Stomach smooth muscle (tissue), 2 donors: ENCODE data around the gene TPSD1.
"Not testable (repeated sequence)": the region's sequence is repeated elsewhere in the genome, so short reads cannot be mapped to it uniquely, and the experiment has no call there.

Experiments used
- H3K27ac ChIP-seq: one replicate; pipeline ENCODE4 v1.7.0; 2013; ENCODE audit warnings: mild to moderate bottlenecking, low read length, inconsistent platforms
- H3K27me3 ChIP-seq, 2 donors: one replicate each; pipeline ENCODE4 v1.7.0; 2013; ENCODE audit warnings: low read length in 2 of 2; ENCODE audit not compliant: insufficient read depth in 2 of 2, control insufficient read depth in 1 of 2
- H3K36me3 ChIP-seq, 2 donors: one replicate each; pipeline ENCODE4 v1.7.0; 2013; ENCODE audit warnings: low read length in 2 of 2; ENCODE audit not compliant: control insufficient read depth in 2 of 2, insufficient read depth in 2 of 2
- H3K4me1 ChIP-seq: one replicate; pipeline ENCODE4 v1.7.0; 2013; ENCODE audit warnings: low read length; ENCODE audit not compliant: control insufficient read depth, insufficient read depth
- H3K4me3 ChIP-seq, 2 donors: one replicate each; pipeline ENCODE4 v1.7.0; 2013; ENCODE audit warnings: low read length in 2 of 2
- H3K9ac ChIP-seq, 2 donors: one replicate each; pipeline ENCODE4 v1.7.0; 2013; ENCODE audit warnings: low read length in 2 of 2, mild to moderate bottlenecking in 1 of 2
- H3K9me3 ChIP-seq, 2 donors: one replicate each; pipeline ENCODE4 v1.7.0; 2013; ENCODE audit warnings: low read length in 2 of 2; ENCODE audit not compliant: control insufficient read depth in 2 of 2
- donor health status: healthy.
- donor health status: Pancreatic carcinoma.

TPSD1 gene

GRCh38 chr16:1292808-1293207 lies 36.9 kb downstream of the TPSD1 start:
- H3K9ac ChIP-seq, H3K9me3 ChIP-seq, H3K4me1 ChIP-seq, H3K36me3 ChIP-seq, H3K27ac ChIP-seq, H3K4me3 ChIP-seq: not testable (repeated sequence)
- peaks cover 26 to 35% of the 10 kb centered on the region in 2 donors for H3K27me3 ChIP-seq

- no peaks in the 10 kb centered on the region for H3K9me3 ChIP-seq
- H3K27me3 ChIP-seq = peaks cover 23 to 24% of the 10 kb centered on the region in 2 donors
- no peak overlapping the region for H3K27ac ChIP-seq
- no peak overlapping the region for H3K4me3 ChIP-seq
- H3K4me1 ChIP-seq = no peaks in the 10 kb centered on the region
- no peak overlapping the region for H3K9ac ChIP-seq
- H3K36me3 ChIP-seq = no peaks in the 10 kb centered on the region
Observed at GRCh38 chr16:1293921-1294656, 38.2 kb downstream of the TPSD1 start.

- Histone ChIP-seq H3K4me1 (no peaks in the 10 kb centered on the region), H3K27me3 (peaks cover 23 to 25% of the 10 kb centered on the region in 2 donors), H3K9me3 (no peaks in the 10 kb centered on the region), H3K27ac (no peak overlapping the region), H3K4me3 (no peak overlapping the region), H3K36me3 (no peaks in the 10 kb centered on the region), H3K9ac (no peak overlapping the region)
Observed at GRCh38 chr16:1295465-1295864, 39.6 kb downstream of the TPSD1 start.

DNA sequence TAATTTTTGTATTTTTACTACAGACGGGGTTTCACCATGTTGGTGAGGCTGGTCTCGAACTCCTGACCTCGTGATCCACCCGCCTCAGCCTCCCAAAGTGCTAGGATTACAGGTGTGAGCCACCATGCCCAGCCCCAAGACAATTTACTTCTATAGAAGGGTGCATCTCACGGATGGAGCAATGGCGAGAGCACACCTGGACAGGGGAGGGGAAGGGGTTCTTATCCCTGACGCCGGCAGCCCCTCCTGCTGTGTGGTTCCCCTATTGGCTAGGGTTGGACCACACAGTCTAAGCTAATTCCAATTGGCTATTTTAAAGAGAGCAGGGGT lies 40.8 kb downstream of the TPSD1 start:
- not testable (repeated sequence) for H3K9ac ChIP-seq, H3K27ac ChIP-seq, H3K4me1 ChIP-seq, H3K9me3 ChIP-seq, H3K4me3 ChIP-seq, H3K36me3 ChIP-seq
- H3K27me3 ChIP-seq = peaks cover 27 to 28% of the 10 kb centered on the region in 2 donors

- Histone ChIP-seq H3K4me1 (peaks cover 7% of the 10 kb centered on the region), H3K9ac (no peak overlapping the region), H3K4me3 (no peak overlapping the region), H3K9me3 (no peaks in the 10 kb centered on the region), H3K27ac (no peak overlapping the region), H3K27me3 (peaks cover 26 to 27% of the 10 kb centered on the region in 2 donors), H3K36me3 (no peaks in the 10 kb centered on the region)
Observed at GRCh38 chr16:1297018-1297696, 41.3 kb downstream of the TPSD1 start.

DNA sequence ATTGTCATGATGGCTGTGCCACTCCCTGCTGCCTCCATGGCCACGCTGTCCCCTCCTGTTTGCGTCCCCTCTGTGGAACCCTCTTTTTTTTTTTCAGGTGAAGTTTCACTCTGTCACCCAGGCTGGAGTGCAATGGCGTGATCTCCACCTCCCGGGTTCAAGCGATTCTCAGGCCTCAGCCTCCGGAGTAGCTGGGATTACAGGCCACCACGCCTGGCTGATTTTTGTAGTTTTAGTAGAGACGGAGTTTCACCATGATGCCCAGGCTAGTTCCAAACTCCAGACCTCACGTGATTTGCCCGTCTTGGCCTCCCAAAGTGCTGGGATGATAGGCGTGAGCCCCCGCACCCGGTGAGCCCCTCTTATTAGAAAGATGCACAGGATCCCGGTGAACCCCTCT lies 42.5 kb downstream of the TPSD1 start:
- H3K27ac ChIP-seq = no peak overlapping the region
- peaks cover 7% of the 10 kb centered on the region for H3K4me1 ChIP-seq
- H3K27me3 ChIP-seq = peaks cover 26 to 28% of the 10 kb centered on the region in 2 donors

GRCh38 chr16:1299012-1299867 lies 43.4 kb downstream of the TPSD1 start:
- Histone ChIP-seq H3K27me3 (peaks cover 31 to 32% of the 10 kb centered on the region in 2 donors), H3K4me3 (no peak overlapping the region), H3K9ac (no peak overlapping the region), H3K4me1 (peaks cover 7% of the 10 kb centered on the region), H3K9me3 (no peaks in the 10 kb centered on the region), H3K36me3 (no peaks in the 10 kb centered on the region), H3K27ac (no peak overlapping the region)

More for the DNA sequence above, 42.5 kb downstream of the TPSD1 start:
- H3K9ac ChIP-seq = no peak overlapping the region
- H3K4me3 ChIP-seq = no peak overlapping the region
- H3K36me3 ChIP-seq = no peaks in the 10 kb centered on the region
- no peaks in the 10 kb centered on the region for H3K9me3 ChIP-seq

- Histone ChIP-seq H3K9me3 (no peaks in the 10 kb centered on the region), H3K9ac (no peak overlapping the region), H3K4me1 (peaks cover 7% of the 10 kb centered on the region), H3K27me3 (peaks cover 30 to 32% of the 10 kb centered on the region in 2 donors), H3K27ac (no peak overlapping the region), H3K36me3 (no peaks in the 10 kb centered on the region), H3K4me3 (no peak overlapping the region)
Observed at GRCh38 chr16:1299868-1300203, 44.0 kb downstream of the TPSD1 start.

DNA sequence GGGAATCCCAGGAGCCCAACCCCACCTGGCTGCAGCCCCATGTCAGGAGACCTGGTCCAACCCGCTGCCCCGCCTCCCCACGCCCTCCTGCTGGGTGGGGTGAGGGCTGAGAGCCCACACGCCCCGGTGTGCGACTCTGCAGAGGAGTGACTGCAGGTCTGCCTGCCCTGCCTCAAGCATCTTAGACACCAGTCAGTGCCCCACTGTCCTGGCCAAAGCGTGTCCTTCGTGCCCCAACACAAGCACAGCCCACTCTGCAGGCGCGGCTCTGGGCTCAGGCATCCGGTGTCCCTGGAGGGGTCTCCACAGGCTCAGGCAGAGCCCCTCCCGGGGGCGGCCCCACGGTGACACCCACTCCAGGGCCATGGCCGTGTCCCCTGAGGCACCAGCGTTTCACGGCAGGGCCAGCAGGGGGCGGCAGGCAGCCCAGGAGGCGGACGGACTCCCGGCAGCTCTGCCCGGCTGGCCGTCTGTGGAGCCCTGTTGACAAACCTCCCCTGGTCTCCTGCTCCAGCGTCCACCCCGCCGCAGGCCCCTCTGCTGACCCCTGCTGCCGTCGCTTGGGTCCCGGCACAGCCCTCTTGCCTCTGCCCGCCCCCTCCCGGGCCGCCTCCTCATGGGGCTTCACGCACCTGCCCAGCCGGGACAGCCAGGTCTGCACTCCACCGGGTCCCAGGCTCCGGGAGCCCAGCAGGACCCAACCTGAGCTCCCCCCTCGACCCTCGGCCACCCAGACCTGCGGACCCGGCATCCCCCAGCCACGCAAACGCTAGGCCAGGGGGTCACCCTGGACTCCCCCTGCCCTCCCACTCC lies 45.0 kb downstream of the TPSD1 start:
- H3K4me1 ChIP-seq = peaks cover 7% of the 10 kb centered on the region
- no peaks in the 10 kb centered on the region for H3K9me3 ChIP-seq
- H3K9ac ChIP-seq = no peak overlapping the region
- H3K27me3 ChIP-seq = peaks cover 30 to 32% of the 10 kb centered on the region in 2 donors
- H3K27ac ChIP-seq = no peak overlapping the region
- no peaks in the 10 kb centered on the region for H3K36me3 ChIP-seq
- no peak overlapping the region for H3K4me3 ChIP-seq

- no peak overlapping the region for H3K9ac ChIP-seq
Observed at GRCh38 chr16:1301562-1301961, 45.7 kb downstream of the TPSD1 start.

More at GRCh38 chr16:1301562-1301961, 45.7 kb downstream of the TPSD1 start:
- Histone ChIP-seq H3K27ac (no peak overlapping the region), H3K4me3 (no peak overlapping the region), H3K27me3 (peaks cover 30 to 32% of the 10 kb centered on the region in 2 donors), H3K36me3 (no peaks in the 10 kb centered on the region), H3K4me1 (peaks cover 7% of the 10 kb centered on the region), H3K9me3 (no peaks in the 10 kb centered on the region)
